H9 (cell line): Measurements from ENCODE around the gene RAPSN. TPM values are rescaled to one million over a fixed set of nuclear protein-coding genes. Genes with fewer than 3 reads are reported as not detected.

Experiments used
- DNase-seq: peaks from one replicate; pipeline ENCODE4 v3.0.0-alpha.2; 2017
- H2AFZ ChIP-seq: one replicate; pipeline ENCODE4 v1.6.1; 2013; ENCODE audit warnings: mild to moderate bottlenecking, low read length, control low read depth, moderate library complexity
- H2AK5ac ChIP-seq: 2 replicates; pipeline ENCODE4 v1.6.1; 2013; ENCODE audit warnings: low read length, control low read depth, mixed read lengths; ENCODE audit not compliant: insufficient read length
- H2BK120ac ChIP-seq: one replicate; pipeline ENCODE4 v1.6.1; 2013; ENCODE audit warnings: low read depth, mild to moderate bottlenecking, low read length, control low read depth, inconsistent platforms; ENCODE audit not compliant: poor library complexity, severe bottlenecking
- H2BK12ac ChIP-seq: 2 replicates; pipeline ENCODE4 v1.6.1; 2013; ENCODE audit warnings: low read length, control low read depth, mixed read lengths, low read depth; ENCODE audit not compliant: insufficient read length
- H2BK15ac ChIP-seq: 2 replicates; pipeline ENCODE4 v1.6.1; 2013; ENCODE audit warnings: low read depth, low read length, control low read depth
- H2BK20ac ChIP-seq: one replicate; pipeline ENCODE4 v1.6.1; 2013; ENCODE audit warnings: low read depth, mild to moderate bottlenecking, low read length, control low read depth, inconsistent platforms; ENCODE audit not compliant: poor library complexity, severe bottlenecking
- H2BK5ac ChIP-seq: 2 replicates; pipeline ENCODE4 v1.6.1; 2013; ENCODE audit warnings: low read length, control low read depth, mixed read lengths; ENCODE audit not compliant: insufficient read length
- H3K14ac ChIP-seq: 2 replicates; pipeline ENCODE4 v1.6.1; 2013; ENCODE audit warnings: low read length, control low read depth; ENCODE audit not compliant: insufficient read depth
- H3K18ac ChIP-seq: 2 replicates; pipeline ENCODE4 v1.6.1; 2013; ENCODE audit warnings: low read depth, mild to moderate bottlenecking, mixed read lengths, low read length, control low read depth; ENCODE audit not compliant: insufficient read length
- H3K23ac ChIP-seq: 2 replicates; pipeline ENCODE4 v1.6.1; 2013; ENCODE audit warnings: low read length, control low read depth, mixed read lengths, low read depth; ENCODE audit not compliant: insufficient read length
- H3K23me2 ChIP-seq: 2 replicates; pipeline ENCODE4 v1.6.1; 2013; ENCODE audit warnings: low read depth, mild to moderate bottlenecking, mixed read lengths, low read length, control low read depth; ENCODE audit not compliant: insufficient read length, poor library complexity, severe bottlenecking
- H3K27ac ChIP-seq: 2 replicates; pipeline ENCODE4 v1.5.1; 2013; ENCODE audit warnings: low read length, control low read depth, mixed read lengths, low read depth; ENCODE audit not compliant: insufficient read length
- H3K27me3 ChIP-seq: 2 replicates; pipeline ENCODE4 v1.6.1; 2013; ENCODE audit warnings: low read length, control low read depth, inconsistent platforms; ENCODE audit not compliant: insufficient read depth
- H3K4ac ChIP-seq: 2 replicates; pipeline ENCODE4 v1.6.1; 2013; ENCODE audit warnings: low read depth, mild to moderate bottlenecking, control low read depth, inconsistent platforms, low read length, moderate library complexity
- H3K4me1 ChIP-seq: 2 replicates; pipeline ENCODE4 v1.6.1; 2013; ENCODE audit warnings: low read length, control low read depth, inconsistent platforms; ENCODE audit not compliant: insufficient read depth
- H3K4me2 ChIP-seq: 2 replicates; pipeline ENCODE4 v1.6.1; 2013; ENCODE audit warnings: low read length, control low read depth, mixed read lengths; ENCODE audit not compliant: insufficient read length, insufficient read depth
- H3K56ac ChIP-seq: 2 replicates; pipeline ENCODE4 v1.6.1; 2013; ENCODE audit warnings: low read depth, mild to moderate bottlenecking, mixed read lengths, low read length, control low read depth; ENCODE audit not compliant: insufficient read length
- H3K79me1 ChIP-seq: 2 replicates; pipeline ENCODE4 v1.6.1; 2013; ENCODE audit warnings: low read depth, mild to moderate bottlenecking, moderate library complexity, low read length, control low read depth, inconsistent platforms; ENCODE audit not compliant: insufficient read depth, poor library complexity, severe bottlenecking
- H3K79me2 ChIP-seq: 2 replicates; pipeline ENCODE4 v1.6.1; 2013; ENCODE audit warnings: low read length, control low read depth, inconsistent platforms; ENCODE audit not compliant: insufficient read depth
- H3K9ac ChIP-seq: 2 replicates; pipeline ENCODE4 v1.6.1; 2013; ENCODE audit warnings: low read length, control low read depth, mixed read lengths; ENCODE audit not compliant: insufficient read length; ENCODE audit errors: extremely low read depth
- H3K9me3 ChIP-seq: one replicate; pipeline ENCODE4 v1.6.1; 2013; ENCODE audit warnings: low read depth, low read length, inconsistent platforms; ENCODE audit not compliant: control insufficient read depth
- H3T11ph ChIP-seq: one replicate; pipeline ENCODE4 v1.6.1; 2013; ENCODE audit warnings: mild to moderate bottlenecking, low read length, control low read depth, inconsistent platforms
- H4K20me1 ChIP-seq: one replicate; pipeline ENCODE4 v1.6.1; 2013; ENCODE audit not compliant: control insufficient read depth, insufficient read length, insufficient read depth
- H4K5ac ChIP-seq: 2 replicates; pipeline ENCODE4 v1.6.1; 2013; ENCODE audit warnings: low read depth, mild to moderate bottlenecking, mixed read lengths, low read length, control low read depth; ENCODE audit not compliant: insufficient read length
- H4K8ac ChIP-seq: replicated peaks from 2 replicates; pipeline ENCODE4 v1.6.1; 2013; ENCODE audit warnings: low read length, control low read depth, mixed read lengths, low read depth; ENCODE audit not compliant: insufficient read length
- H4K91ac ChIP-seq: 2 replicates; pipeline ENCODE4 v1.6.1; 2013; ENCODE audit warnings: low read depth, mild to moderate bottlenecking, moderate library complexity, mixed read lengths, low read length, control low read depth; ENCODE audit not compliant: insufficient read length
- H3K27ac Mint-ChIP-seq, 3 experiments: 2 replicates in 2 of 3; 3 replicates in 1 of 3; pipeline ENCODE4 v1.8.0; 2020 to 2021; ENCODE audit warnings: mixed read lengths in 3 of 3, mild to moderate bottlenecking in 1 of 3, moderate library complexity in 1 of 3
- H3K27me3 Mint-ChIP-seq: 2 replicates; pipeline ENCODE4 v1.8.0; 2021; ENCODE audit warnings: low read depth, mild to moderate bottlenecking, moderate library complexity, mixed read lengths
- H3K36me3 Mint-ChIP-seq, 3 experiments: 2 replicates in 2 of 3; 3 replicates in 1 of 3; pipeline ENCODE4 v1.8.0; 2020 to 2021; ENCODE audit warnings: low read depth in 3 of 3, mixed read lengths in 3 of 3; ENCODE audit not compliant: insufficient read depth in 1 of 3
- H3K4me1 Mint-ChIP-seq, 2 experiments: 2 replicates each; pipeline ENCODE4 v1.8.0; 2020; ENCODE audit warnings: mixed read lengths in 2 of 2
- H3K4me3 Mint-ChIP-seq, 2 experiments: 2 replicates in 1 of 2; 3 replicates in 1 of 2; pipeline ENCODE4 v1.8.0; 2020 to 2021; ENCODE audit warnings: mild to moderate bottlenecking in 2 of 2, mixed read lengths in 2 of 2, moderate library complexity in 1 of 2
- H3K9me3 Mint-ChIP-seq, 2 experiments: 2 replicates in 1 of 2; 3 replicates in 1 of 2; pipeline ENCODE4 v1.8.0; 2020; ENCODE audit warnings: mild to moderate bottlenecking in 2 of 2, mixed read lengths in 2 of 2, moderate library complexity in 1 of 2
- WGBS: extraction: QIAGEN DNeasy Blood & Tissue Kit; methylation state at CpG from one replicate; pipeline ENCODE4 v1.1.7; 2013; ENCODE audit warnings: missing lambda C conversion rate, low lambda C conversion rate, mixed read lengths; ENCODE audit not compliant: insufficient read length; ENCODE audit errors: extremely low coverage; 5-methylcytosine and 5-hydroxymethylcytosine counted together
- total RNA-seq: library from RNA; stranded (reverse); gene quantifications from 2 replicates; pipeline ENCODE4 v1.2.1, GENCODE V29; 2021
- TF ChIP-seq, protein P1 (sequence below): fragments of 200-600 bp; sonication (generic); conservative IDR thresholded peaks from 3 replicates; pipeline ENCODE4 v1.8.0; 2021; ENCODE audit warnings: antibody characterized with exemption, mild to moderate bottlenecking

RAPSN gene
- total RNA-seq, 1 experiment from 2014 or later: 0.48 TPM

DNA sequence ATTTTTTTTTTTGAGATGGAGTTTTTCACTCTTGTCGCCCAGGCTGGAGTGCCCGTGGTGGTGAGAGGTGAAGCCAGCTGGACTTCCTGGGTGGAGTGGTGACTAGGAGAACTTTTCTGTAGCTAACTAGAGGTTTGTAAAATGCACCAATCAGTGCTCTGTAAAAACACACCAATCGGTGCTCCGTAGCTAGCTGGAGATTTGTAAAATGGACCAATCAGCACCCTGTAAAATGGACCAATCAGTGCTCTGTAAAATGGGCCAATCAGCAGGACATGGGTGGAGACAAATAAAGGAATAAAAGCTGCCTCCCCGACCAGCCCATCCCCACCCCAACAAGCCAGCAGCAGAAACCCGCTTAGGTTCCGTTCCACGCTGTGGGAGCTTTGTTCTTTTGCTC is 4.4 kb upstream of the RAPSN start:
- Mint-ChIP-seq H3K27ac (no peak overlapping the region), H3K4me3 (no peak overlapping the region), H3K9me3 (no peaks in the 10 kb centered on the region), H3K36me3 (no peaks in the 10 kb centered on the region), H3K4me1 (0 out of 4 replicates have a peak, but pooled peaks cover 0 to 2% of the 10 kb centered on the region in 2 experiments), H3K27me3 (no peaks in the 10 kb centered on the region)
- Histone ChIP-seq H3K27me3 (no peaks in the 10 kb centered on the region), H3K79me1 (no peaks in the 10 kb centered on the region), H2BK5ac (no peak overlapping the region), H3K56ac (no peak overlapping the region), H3K23ac (no peak overlapping the region), H4K5ac (no peak overlapping the region), H2BK15ac (no peak overlapping the region), H2BK12ac (no peak overlapping the region), H2BK20ac (no peak overlapping the region), H3K9ac (no peak overlapping the region), H3K27ac (no peak overlapping the region), H3K4me1 (no peaks in the 10 kb centered on the region), H3K4ac (no peak overlapping the region), H4K8ac (no peak overlapping the region), H3K23me2 (no peaks in the 10 kb centered on the region), H3K4me2 (no peak overlapping the region), H3K79me2 (no peaks in the 10 kb centered on the region), H3T11ph (no peak overlapping the region), H4K91ac (no peak overlapping the region), H3K14ac (no peak overlapping the region), H2AFZ (no peak overlapping the region), H4K20me1 (no peaks in the 10 kb centered on the region), H3K9me3 (no peaks in the 10 kb centered on the region), H3K18ac (no peak overlapping the region), H2BK120ac (no peak overlapping the region), H2AK5ac (no peak overlapping the region)
- TF ChIP-seq, protein P1, sequence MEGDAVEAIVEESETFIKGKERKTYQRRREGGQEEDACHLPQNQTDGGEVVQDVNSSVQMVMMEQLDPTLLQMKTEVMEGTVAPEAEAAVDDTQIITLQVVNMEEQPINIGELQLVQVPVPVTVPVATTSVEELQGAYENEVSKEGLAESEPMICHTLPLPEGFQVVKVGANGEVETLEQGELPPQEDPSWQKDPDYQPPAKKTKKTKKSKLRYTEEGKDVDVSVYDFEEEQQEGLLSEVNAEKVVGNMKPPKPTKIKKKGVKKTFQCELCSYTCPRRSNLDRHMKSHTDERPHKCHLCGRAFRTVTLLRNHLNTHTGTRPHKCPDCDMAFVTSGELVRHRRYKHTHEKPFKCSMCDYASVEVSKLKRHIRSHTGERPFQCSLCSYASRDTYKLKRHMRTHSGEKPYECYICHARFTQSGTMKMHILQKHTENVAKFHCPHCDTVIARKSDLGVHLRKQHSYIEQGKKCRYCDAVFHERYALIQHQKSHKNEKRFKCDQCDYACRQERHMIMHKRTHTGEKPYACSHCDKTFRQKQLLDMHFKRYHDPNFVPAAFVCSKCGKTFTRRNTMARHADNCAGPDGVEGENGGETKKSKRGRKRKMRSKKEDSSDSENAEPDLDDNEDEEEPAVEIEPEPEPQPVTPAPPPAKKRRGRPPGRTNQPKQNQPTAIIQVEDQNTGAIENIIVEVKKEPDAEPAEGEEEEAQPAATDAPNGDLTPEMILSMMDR: no peak
- WGBS: no CpG with 5 or more reads among the region's 8 CpGs
- DNase-seq: no peak
